ENCODE measurements around the gene TEKTIP1.

The TEKTIP1 gene

GRCh38 chr19:3538965-3539755, at the start of gene TEKTIP1:
TEKTIP1 (plus strand) TSS chr19:3539174; CDS start chr19:3539178, 4 bp downstream.
- no peak for DNase-seq

GRCh38 chr19:3491396-3492119, 47.4 kb upstream of the TEKTIP1 start:
- no peak for DNase-seq

GRCh38 chr19:3492131-3492839, 46.7 kb upstream of the TEKTIP1 start:
- DNase-seq, result no peak

GRCh38 chr19:3492919-3493318, 46.1 kb upstream of the TEKTIP1 start:
- DNase-seq, result no peak

- no peak for DNase-seq
Observed at GRCh38 chr19:3493651-3494050, 45.3 kb upstream of the TEKTIP1 start.

GRCh38 chr19:3494051-3494450, 44.9 kb upstream of the TEKTIP1 start:
- no peak for DNase-seq

GRCh38 chr19:3494559-3494958, 44.4 kb upstream of the TEKTIP1 start:
- DNase-seq, result no peak

GRCh38 chr19:3496392-3497273, 42.3 kb upstream of the TEKTIP1 start:
- no peak for DNase-seq

GRCh38 chr19:3497757-3498520, 41.0 kb upstream of the TEKTIP1 start:
- DNase-seq, result no peak

GRCh38 chr19:3499738-3500428, 39.1 kb upstream of the TEKTIP1 start:
- no peak for DNase-seq

GRCh38 chr19:3500429-3501101, 38.4 kb upstream of the TEKTIP1 start, which contains the start of gene DOHH:
DOHH (minus strand) TSS chr19:3500674; CDS start chr19:3496814, 3,860 bp downstream.
- peak; percentile 93 for DNase-seq

GRCh38 chr19:3501780-3502179, 37.2 kb upstream of the TEKTIP1 start:
- no peak for DNase-seq

- DNase-seq, result no peak
Observed at GRCh38 chr19:3503036-3503572, 35.9 kb upstream of the TEKTIP1 start.

GRCh38 chr19:3504735-3505134, 34.2 kb upstream of the TEKTIP1 start:
- no peak for DNase-seq

GRCh38 chr19:3505598-3506383, 33.2 kb upstream of the TEKTIP1 start, which contains the start of gene FZR1:
FZR1 (plus strand) TSS chr19:3506311; CDS start chr19:3522990, 16,679 bp downstream.
- DNase-seq, result peak; percentile 95

- no peak for DNase-seq
Observed at GRCh38 chr19:3506384-3507340, 32.3 kb upstream of the TEKTIP1 start.

- no peak for DNase-seq
Observed at GRCh38 chr19:3507371-3508120, 31.4 kb upstream of the TEKTIP1 start.

Data from NCI-H446 treated with DMSO at 0.1 percent for 48 hours (cell line).